ENCODE measurements around the gene XDH.

The XDH gene

GRCh38 chr2:31404302-31404701 lies 10.2 kb downstream of the XDH start:
- no peak overlapping the region for H3K27ac ChIP-seq
- no peak for TF ChIP-seq CTCF (conservative IDR thresholded peaks at IDR 0.05)
- TF ChIP-seq ZFX (IDR thresholded peaks at IDR 0.05): no peak

GRCh38 chr2:31402388-31402787 lies 12.2 kb downstream of the XDH start:
- H3K27ac ChIP-seq: no peak overlapping the region
- TF ChIP-seq ZFX (IDR thresholded peaks at IDR 0.05) (no peak), CTCF (conservative IDR thresholded peaks at IDR 0.05) (no peak)

- H3K27ac ChIP-seq: no peak overlapping the region
- no peak for TF ChIP-seq CTCF (conservative IDR thresholded peaks at IDR 0.05)
- TF ChIP-seq ZFX (IDR thresholded peaks at IDR 0.05): no peak
Observed at GRCh38 chr2:31401580-31401979, 13.0 kb downstream of the XDH start.

GRCh38 chr2:31398881-31399280 lies 15.7 kb downstream of the XDH start:
- H3K27ac ChIP-seq: no peak overlapping the region
- TF ChIP-seq CTCF (conservative IDR thresholded peaks at IDR 0.05) (no peak), ZFX (IDR thresholded peaks at IDR 0.05) (no peak)

GRCh38 chr2:31397094-31397493 lies 17.4 kb downstream of the XDH start:
- H3K27ac ChIP-seq: peak overlapping the region; percentile 19
- TF ChIP-seq CTCF (conservative IDR thresholded peaks at IDR 0.05) (no peak), ZFX (IDR thresholded peaks at IDR 0.05) (no peak)

GRCh38 chr2:31390324-31390723 lies 24.2 kb downstream of the XDH start:
- TF ChIP-seq ZFX (IDR thresholded peaks at IDR 0.05) (no peak), CTCF (conservative IDR thresholded peaks at IDR 0.05) (no peak)
- no peak overlapping the region for H3K27ac ChIP-seq

- TF ChIP-seq ZFX (IDR thresholded peaks at IDR 0.05) (no peak), CTCF (conservative IDR thresholded peaks at IDR 0.05) (no peak)
- no peak overlapping the region for H3K27ac ChIP-seq
Observed at GRCh38 chr2:31388736-31389135, 25.8 kb downstream of the XDH start.

All from C4-2B (cell line).